IMR-90 (cell line): ENCODE measurements around the gene TCOF1.
A peak's percentile ranks its signal among the peaks of the same experiment; 100 is the strongest.

ENCODE experiments used
- BHLHE40 ChIP-seq: fragments of 150-350 bp; IDR thresholded peaks from 2 replicates; pipeline ENCODE4 v1.6.1; 2016; ENCODE audit warnings: mild to moderate bottlenecking, low read depth, low read length
- POLR2A ChIP-seq: IDR thresholded peaks from 2 replicates; pipeline ENCODE4 v1.6.1; 2012; ENCODE audit warnings: mild to moderate bottlenecking, low read depth, low read length
- RFX5 ChIP-seq: IDR thresholded peaks from 2 replicates; pipeline ENCODE4 v1.8.0; 2012; ENCODE audit warnings: low read depth, mild to moderate bottlenecking, low read length, moderate library complexity
- TF ChIP-seq, protein P1 (sequence below): conservative IDR thresholded peaks from 2 replicates; pipeline ENCODE4 v1.5.1; 2012; ENCODE audit warnings: mild to moderate bottlenecking, low read depth, low read length, improper control_type of control experiment
- TF ChIP-seq, protein P2 (sequence below): fragments of 150-350 bp; IDR thresholded peaks from 2 replicates; pipeline ENCODE4 v1.6.1; 2017; ENCODE audit warnings: mild to moderate bottlenecking, antibody characterized with exemption, low read length, low read depth

DNA sequence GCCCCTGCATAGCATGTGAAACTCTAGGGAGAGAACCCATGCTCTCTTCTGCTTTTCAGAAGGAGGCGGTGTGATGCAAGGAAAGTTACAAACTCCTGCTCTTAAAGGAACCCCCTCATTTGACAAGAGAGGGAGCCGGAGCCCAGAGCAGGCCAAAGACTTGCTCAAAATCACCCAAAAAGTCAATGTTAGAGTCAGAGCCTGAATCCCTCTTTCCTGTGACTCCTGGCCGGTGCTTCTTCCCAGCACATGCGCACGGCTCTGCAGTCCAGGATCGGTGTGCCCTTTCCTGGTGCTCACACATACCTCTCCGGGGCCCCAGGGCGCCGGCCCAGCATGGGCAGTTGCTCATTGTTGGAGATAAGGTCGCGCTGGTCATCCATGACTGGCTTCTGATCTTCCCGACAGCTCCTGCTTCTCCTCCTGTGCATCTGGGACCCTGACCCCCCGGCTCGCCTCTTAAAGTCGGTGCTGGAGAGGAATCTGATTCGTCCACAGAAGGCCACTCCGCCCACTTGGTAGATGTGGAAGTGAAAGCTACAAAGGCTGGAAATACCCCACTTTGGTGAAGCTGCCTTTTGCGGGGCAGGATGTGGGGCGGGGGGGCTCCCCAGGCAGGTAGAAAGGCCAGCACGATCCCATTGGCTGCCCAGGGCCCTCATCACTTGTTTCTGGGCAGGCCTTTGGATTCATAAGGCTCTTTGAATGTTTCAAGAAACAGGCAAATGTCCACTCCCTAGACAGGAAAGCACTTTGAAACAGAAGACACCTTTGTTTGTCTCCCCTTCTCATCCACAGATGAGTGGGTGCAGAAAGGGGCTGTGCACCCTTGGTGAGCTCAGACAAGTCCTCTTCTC lies 55.0 kb downstream of the TCOF1 start, which contains the start of gene CD74:
- TF ChIP-seq, protein P1, sequence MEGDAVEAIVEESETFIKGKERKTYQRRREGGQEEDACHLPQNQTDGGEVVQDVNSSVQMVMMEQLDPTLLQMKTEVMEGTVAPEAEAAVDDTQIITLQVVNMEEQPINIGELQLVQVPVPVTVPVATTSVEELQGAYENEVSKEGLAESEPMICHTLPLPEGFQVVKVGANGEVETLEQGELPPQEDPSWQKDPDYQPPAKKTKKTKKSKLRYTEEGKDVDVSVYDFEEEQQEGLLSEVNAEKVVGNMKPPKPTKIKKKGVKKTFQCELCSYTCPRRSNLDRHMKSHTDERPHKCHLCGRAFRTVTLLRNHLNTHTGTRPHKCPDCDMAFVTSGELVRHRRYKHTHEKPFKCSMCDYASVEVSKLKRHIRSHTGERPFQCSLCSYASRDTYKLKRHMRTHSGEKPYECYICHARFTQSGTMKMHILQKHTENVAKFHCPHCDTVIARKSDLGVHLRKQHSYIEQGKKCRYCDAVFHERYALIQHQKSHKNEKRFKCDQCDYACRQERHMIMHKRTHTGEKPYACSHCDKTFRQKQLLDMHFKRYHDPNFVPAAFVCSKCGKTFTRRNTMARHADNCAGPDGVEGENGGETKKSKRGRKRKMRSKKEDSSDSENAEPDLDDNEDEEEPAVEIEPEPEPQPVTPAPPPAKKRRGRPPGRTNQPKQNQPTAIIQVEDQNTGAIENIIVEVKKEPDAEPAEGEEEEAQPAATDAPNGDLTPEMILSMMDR: no peak
- TF ChIP-seq POLR2A: no peak
- TF ChIP-seq BHLHE40: no peak
- TF ChIP-seq RFX5: peak; percentile 98
- TF ChIP-seq, protein P2, sequence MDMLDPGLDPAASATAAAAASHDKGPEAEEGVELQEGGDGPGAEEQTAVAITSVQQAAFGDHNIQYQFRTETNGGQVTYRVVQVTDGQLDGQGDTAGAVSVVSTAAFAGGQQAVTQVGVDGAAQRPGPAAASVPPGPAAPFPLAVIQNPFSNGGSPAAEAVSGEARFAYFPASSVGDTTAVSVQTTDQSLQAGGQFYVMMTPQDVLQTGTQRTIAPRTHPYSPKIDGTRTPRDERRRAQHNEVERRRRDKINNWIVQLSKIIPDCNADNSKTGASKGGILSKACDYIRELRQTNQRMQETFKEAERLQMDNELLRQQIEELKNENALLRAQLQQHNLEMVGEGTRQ: no peak
